HG02852 (cell line): ENCODE measurements around the gene CTTNBP2.

ENCODE experiments used
- ATAC-seq: cut with Tn5 transposase; IDR thresholded peaks from one replicate; pipeline ENCODE4 v1.9.1; 2021; ENCODE audit warnings: mild to moderate bottlenecking, moderate library complexity; ENCODE audit not compliant: unreplicated experiment

The CTTNBP2 gene

DNA sequence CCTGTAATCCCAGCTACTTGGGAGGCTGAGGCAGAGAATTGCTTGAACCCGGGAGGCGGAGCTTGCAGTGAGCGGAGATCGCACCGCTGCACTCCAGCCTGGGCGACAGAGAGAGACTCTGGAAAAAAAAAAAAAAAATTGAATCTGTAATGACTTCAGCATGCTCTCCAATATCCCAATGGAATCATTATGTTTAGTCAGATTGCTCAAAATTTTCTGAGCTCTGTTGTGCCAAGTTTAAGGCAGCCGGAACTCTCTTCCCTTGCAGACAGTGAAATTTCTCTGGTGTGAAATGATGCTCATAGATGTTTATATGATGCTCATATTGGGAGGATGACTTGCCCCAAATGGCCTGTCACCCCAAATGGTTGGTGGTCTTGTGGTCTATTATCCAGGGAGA is 180.9 kb downstream of the CTTNBP2 start:
- ATAC-seq: no peak

DNA sequence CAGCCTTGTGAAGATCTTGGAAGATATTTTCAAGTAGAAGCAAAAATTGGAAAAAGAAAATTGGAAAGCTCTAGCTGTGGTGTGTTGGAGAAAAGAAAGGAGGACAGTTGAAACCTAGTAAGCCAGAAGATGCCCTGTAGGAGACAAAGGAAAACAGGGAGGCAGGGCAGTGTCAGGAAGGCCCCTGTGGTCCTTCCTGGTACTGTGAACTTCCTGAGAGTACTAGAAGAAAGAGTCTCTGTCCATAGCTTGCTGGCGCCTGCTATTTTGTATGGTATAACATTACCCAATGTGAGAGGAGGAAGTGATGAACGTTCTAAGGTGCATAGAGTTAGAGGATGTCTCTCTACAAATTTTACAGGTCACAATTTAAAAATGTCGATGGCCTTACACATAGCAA is 183.1 kb downstream of the CTTNBP2 start:
- ATAC-seq: no peak

DNA sequence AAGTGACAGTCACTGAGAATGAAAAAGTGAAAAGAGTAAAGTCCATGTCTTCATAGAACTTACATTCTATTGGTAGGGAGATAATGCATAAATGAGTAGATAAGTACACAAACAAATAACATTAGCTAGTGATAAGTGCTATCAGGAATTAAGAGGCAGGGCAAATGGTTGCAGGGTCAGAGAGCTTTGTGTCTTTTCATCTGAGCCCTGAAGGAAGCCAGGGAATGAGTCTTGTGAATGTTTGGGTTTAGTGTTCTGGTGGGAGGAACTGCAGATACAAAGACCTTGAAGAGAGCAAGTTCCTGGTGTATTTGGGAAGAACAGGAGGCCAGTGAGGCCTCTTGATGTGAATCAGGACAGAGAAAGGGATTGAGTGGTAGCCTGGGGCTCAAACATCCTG is 183.8 kb downstream of the CTTNBP2 start:
- ATAC-seq: no peak

DNA sequence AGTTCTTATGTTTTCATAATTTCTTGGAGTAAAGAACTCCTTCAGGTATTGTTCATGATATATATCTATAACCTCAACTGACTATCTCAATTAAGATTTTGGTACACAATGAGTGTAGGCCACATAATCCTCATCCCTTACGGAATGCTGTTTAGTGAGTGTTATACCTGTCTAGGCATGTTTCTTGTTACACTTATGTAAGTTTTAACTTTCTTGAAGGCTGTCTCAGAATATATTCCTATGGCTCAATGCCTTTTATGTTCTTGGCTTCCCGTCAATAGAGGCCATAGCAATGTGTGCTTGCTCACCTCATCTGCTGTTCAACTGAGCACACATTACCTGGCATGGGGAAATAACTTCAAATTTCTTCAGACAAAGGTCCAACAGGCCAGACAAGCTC is 185.1 kb downstream of the CTTNBP2 start:
- ATAC-seq: no peak

DNA sequence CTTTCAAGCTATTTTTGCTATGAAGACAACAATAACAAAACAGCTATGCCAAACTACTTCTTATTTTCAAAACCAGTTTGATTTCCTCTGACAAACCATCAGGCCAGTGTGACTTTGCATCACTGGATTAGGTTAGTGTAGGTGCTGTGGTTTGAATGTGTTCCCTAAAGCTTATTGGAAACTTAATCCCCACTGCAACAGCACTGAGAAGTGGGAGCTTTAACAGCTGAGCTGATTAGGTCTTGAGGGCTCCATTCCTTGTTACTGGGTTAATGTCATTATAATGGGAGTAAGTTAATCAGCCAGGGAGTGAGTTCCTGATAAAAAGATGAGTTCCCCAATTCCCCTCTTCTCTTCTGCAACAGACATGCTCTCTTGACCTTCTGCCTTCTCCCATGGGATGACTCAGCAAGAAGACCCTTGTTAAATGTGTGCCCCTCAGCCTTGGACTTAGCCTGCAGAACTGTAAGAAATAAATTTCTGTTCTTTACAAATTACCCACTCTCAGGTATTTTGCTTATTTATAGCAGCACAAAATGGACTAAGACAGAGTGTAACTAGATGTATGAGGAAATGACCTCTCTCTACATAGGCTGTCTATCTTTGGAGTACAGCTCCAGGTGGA is 186.8 kb downstream of the CTTNBP2 start:
- no peak for ATAC-seq

DNA sequence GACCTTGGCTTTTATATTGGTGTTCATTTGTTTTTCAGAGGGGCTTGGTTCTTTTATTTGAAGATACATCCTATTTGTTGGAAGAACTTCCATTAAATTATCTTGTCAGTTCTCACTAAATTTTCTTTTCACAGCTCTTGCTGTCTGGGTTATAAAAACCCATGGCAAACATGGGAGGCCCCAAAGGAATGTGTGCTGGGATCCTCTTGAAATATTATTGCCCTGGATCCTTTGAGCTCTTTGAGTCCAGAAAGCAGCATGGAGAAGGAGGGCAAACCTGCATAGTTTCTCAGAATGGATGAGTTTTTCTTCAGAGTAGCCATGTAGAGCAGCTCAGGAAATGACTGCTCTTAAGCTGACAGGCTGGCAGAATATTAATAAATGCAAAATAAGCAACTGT is 187.4 kb downstream of the CTTNBP2 start:
- ATAC-seq: no peak

DNA sequence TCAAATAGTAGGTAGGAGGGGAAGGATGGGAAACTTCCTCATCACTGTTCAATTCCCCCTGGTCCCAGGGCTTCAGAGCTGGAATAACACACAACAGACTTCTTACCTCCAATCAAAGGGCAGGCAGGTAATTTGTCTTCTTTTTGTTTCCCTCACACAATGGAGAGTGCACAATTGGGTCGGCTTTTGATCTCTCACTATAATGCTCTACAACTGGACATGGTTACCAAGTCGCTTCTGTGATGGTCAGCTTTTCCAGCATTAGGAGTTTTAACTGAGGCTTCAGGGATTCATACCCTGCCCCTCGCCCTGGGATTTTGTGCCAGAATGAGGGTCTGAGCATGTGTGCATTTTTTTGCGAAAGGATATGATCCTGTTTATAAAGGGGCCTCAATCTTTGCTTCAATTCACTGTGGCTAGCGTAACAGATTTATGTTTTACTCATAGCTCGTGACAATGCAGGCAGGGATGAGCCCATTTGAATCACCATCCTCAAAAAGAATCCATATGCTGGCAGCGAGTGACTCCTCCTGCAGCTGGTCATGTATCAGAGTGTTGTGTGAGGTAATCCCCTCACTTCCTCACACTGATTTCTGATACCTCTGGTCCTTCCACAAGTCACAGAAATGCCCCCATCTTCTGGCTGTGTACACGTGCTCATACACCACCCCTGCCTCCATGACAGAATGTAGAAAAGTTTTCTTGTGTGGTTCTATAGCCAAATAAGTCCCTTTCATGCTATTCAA is 189.6 kb downstream of the CTTNBP2 start:
- ATAC-seq: no peak

DNA sequence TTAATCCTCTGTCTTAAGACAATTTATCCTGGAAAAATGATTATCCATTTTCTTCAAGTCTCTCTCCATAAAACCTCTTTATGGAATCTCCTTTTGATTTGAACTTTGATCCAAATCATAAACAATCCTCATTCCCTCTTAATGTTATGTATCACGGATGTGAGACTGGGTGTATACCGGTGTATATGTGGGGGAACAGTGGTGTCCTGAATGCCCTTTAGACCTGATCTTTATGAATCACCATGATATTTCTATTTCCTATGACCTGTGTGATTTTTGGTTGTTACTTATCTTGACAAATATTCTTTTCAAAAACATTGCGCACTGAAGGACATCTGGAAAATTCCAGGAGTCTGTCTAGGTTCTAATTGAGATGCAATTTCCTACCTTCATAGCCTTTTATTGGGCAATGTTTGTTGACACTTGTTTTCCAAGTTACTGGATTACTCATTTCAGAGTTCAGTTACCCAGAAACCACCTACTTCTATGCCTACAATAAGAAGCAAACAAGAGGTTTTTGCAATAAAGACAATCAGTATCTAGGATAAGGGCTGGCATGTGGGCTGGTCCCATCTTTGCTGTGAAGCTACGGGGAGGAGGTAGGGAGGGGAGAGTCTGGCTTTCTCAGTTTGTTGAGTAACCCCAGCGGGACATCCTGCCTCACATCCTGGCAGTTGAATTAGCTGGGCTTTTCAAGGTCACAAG is 190.4 kb downstream of the CTTNBP2 start:
- no peak for ATAC-seq

DNA sequence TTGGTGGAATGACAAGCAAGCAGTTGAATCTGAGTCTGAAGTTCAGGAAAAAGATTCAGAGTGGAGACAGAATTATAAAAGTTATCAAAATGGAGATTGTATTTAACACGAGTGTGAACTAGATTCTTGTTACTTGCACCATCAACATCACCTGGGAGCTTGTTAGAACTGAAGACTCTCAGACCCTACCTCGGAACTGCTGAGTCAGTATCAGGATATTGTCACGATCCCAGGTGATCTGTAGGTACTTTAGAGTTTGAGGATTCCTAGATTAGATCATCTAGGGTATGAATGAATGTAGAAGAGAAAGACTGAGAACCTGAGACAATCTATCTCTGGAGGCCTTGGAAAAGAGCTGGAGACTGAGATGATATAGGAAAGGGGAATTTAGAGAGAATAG is 194.1 kb downstream of the CTTNBP2 start:
- no peak for ATAC-seq

DNA sequence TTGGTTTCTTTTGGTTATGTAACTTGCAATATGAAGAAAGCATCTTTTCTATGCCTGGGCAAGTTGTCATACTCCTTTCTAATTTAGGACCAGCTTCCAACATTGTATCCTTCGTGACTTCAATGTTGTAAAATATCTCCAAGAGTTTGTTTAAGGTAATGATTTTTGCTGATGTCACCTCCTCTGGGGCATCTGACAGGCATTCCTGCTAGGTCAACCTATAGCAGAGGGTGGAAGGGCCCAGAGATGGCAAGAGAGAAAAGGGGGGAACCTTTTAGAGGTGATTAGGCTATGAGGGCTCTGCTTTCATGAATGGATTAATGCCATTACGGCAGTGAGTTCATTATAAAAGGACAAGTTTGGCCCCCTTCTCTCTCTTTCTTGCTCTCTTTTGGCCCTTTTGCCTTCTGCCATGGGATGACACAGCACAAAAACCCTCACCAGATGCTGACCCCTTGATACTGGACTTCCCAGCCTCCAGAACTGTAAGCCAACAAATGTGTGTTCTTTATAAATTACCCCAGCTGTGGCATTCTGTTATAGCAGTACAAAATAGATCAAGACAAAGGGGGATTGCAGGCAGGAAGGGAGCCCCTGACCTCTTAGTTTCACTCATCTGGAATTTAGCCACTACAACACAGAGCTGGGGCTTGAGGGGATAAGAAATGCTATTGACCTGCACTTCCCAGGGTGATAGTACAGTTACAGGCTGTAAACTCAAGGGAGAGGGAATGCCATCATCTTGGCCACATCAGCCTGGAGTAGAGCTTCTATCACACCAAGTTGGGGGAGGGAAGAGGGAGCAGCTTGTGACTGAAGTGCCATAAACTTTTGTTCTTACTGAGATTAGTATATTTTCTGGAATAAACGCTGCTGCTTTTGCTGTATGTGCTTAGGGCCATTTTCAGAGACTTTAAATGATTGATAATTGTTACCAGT is 197.5 kb downstream of the CTTNBP2 start:
- no peak for ATAC-seq

DNA sequence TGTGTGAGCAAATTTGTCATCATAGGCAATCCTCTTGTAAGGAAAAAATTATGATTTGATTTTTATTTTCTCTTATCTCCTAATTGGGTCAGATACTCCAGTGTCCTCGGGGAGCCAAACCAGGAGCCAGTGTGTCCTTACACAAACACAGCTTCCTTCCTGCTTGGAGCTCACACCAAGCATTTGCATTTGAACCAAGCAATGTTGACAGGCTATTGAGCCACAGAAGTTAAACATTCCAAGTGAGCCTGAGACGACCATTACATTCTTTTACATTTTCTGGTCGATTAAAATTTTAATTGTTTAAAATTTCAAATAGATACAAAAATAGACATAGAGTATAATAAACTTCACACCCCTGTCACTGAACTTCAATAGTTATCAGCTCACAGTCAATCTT is 198.6 kb downstream of the CTTNBP2 start:
- ATAC-seq: no peak

DNA sequence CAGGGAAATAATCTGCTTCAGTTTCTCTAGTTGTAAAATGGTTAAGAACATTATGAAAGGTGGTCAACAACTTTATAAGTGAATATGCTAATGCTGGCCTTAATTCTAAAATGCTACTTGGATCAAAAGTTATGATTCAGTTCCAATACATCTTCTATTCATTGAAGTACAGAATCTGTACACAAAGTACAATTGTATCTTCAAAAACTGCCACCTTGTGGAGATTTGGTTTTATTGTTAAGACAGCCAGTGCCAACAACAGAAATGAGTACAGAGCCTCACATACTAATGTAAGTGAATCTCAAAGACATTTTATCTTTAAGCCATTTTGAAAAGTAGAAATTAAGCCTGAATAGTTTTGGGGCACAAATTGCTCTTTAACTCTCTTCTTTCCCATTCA is 199.4 kb downstream of the CTTNBP2 start:
- no peak for ATAC-seq

DNA sequence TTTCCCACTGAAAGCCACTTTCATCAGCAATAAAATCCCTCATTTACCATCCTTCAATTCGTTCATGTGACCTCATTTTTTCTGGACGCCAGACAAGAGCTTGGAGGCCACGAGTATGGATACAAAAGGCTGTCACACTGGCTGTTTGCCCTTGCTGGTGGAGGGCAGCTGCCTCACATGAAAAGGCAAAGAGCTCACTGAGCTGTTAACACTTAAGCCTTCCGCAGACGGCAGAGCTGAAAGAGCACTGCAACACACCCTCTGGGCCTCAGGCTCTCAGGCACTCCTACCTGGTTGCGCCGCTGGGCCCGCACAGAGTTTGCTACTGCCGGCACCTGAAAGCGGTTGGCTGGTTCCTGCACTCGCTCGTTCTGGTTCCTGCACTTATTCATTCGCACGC is 199.9 kb downstream of the CTTNBP2 start:
- no peak for ATAC-seq

DNA sequence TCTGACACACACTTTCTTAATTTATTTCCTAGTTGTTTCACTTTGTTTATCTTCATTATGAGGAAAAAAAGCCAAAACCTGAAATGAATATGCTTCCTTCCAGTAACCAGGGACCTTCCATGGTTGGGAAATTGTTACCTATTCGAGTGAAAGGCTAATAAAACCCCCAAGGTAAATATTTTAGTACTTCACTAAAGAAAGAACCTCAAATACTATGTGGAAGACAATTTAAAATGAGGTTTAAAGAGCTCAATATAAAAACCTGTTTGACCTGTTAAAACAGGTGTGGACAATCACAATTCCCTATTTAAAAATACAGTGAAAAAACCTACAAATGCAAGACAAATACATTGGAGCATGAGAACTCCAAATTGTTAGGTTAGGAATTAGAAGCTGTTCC is 200.8 kb downstream of the CTTNBP2 start:
- no peak for ATAC-seq

DNA sequence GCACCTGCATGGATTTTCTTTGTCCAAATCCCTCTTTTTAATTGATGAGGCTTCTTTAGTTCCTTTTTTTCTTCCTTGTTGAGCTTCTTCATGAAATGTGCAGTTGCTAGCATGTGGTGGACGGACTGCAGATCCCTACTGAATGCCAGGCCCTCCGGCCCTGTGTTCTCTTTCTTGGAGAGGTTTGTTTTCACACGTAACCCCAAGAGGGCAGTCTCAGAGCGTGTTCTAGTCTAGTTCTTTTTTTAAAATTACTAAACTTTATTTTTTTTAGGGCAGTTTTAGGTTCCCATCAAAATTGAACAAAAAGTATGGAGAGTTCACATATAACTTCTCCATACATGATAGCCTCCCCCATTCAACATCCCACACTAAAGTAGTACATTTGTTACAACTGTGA is 203.4 kb downstream of the CTTNBP2 start:
- no peak for ATAC-seq

DNA sequence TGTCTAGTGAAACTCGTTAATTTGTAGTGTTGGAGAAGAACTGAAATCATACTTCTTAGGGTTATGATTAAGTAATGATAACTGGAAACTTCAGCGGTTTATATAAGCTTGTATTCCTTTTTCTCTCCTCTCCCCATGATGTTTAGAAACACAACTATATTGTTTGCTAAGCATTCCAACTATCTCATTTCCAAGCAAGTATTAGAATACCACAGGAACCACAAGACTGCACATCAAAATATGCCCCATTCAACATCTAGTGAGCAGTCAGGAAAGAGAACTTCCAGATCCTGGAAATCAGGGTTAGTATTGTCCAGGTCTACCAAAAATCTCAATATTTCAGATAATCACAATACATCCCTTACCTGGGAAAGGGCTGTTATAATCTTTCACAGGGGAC is 205.8 kb downstream of the CTTNBP2 start:
- no peak for ATAC-seq

DNA sequence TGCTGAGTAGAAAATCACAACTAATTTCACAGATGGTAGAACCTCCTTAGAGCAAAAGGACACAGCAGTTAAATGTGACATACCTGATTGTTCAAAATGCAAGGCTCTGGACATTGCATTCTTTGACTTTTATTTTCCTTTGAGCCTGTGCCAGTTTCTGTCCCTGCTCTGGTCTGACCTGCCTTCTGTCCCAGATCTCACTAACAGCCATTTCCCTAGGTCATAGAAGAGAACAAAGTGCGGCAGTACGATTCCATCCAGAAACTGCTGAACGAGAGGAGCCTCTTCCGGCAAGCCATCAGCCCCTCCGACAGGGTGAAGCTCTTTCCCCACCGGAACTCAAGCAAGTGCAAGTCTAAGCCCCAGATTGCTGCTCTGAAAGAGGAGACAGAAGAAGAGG is 206.6 kb downstream of the CTTNBP2 start:
- ATAC-seq: no peak

DNA sequence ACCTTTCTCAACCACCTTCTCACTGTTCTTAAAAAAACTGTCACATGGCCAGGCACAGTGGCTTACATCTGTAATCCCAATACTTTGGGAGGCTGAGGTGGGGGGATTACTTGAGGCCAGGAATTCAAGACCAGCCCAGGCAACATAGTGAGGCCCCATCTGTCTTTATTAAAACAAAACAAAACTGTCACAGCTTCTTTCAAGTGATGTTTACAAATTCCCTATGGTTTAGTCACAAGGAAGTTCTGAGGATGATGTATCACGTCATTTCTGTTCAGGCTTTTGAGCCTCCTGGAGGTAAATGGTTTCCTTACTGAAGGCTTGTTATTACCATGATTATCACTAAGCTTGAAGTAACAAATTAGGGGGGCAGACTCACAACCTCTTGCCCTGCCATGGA is 207.2 kb downstream of the CTTNBP2 start:
- ATAC-seq: no peak

DNA sequence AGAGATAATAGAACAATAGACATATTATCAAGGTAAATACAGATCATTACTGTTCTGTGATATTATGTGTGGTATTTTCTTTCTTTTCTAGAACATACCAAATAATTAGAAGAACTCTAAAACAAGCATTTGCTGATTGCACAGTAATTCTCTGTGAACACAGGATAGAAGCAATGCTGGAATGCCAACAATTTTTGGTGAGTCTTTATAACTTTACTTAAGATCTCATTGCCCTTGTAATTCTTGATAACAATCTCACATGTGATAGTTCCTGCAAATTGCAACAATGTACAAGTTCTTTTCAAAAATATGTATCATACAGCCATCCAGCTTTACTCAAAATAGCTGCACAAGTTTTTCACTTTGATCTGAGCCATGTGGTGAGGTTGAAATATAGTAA is 207.9 kb downstream of the CTTNBP2 start:
- ATAC-seq: no peak

DNA sequence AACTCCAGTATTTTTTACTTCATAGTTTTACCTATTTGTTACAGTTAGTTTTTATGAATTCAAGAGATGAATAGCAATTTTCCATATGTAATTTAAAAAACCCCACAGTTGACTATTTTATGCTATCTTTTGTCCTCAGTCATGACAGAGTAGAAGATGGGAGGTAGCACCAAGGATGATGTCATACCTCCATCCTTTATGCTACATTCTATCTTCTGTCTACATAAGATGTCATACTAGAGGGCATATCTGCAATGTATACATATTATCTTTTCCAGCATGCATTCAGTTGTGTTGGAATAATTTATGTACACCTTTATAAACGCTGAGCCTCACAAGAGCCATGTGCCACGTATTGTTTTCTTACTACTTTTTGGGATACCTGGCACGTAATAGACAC is 209.2 kb downstream of the CTTNBP2 start:
- no peak for ATAC-seq

DNA sequence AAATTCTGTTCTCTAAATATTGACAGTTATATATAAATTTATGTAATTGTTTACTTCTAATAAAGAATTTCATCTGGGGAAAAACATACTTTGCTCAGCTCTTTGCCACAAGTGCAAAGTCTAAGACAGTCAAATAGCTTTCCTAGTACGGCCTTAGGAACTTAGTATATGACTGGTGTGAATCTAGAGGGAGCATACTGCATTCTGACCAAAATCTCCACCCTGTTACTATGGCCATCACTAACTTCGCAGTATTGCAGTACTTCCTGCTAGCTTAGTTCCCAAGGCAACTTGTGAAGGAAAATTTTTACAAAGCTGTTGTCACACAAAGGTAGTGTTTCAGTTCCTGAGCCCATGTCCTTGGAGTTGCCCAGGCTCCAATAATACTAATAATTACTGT is 211.9 kb downstream of the CTTNBP2 start:
- ATAC-seq: no peak
